T1000 (cell line): ENCODE measurements around the gene REEP5.
"Not testable (repeated sequence)": the region's sequence is repeated elsewhere in the genome, so short reads cannot be mapped to it uniquely, and the experiment has no call there.

ENCODE experiments used
- DNase-seq: peaks from one replicate; lab custom pipeline; 2025; ENCODE audit warnings: mixed read lengths; lab: John Stamatoyannopoulos, UW

The REEP5 gene

DNA sequence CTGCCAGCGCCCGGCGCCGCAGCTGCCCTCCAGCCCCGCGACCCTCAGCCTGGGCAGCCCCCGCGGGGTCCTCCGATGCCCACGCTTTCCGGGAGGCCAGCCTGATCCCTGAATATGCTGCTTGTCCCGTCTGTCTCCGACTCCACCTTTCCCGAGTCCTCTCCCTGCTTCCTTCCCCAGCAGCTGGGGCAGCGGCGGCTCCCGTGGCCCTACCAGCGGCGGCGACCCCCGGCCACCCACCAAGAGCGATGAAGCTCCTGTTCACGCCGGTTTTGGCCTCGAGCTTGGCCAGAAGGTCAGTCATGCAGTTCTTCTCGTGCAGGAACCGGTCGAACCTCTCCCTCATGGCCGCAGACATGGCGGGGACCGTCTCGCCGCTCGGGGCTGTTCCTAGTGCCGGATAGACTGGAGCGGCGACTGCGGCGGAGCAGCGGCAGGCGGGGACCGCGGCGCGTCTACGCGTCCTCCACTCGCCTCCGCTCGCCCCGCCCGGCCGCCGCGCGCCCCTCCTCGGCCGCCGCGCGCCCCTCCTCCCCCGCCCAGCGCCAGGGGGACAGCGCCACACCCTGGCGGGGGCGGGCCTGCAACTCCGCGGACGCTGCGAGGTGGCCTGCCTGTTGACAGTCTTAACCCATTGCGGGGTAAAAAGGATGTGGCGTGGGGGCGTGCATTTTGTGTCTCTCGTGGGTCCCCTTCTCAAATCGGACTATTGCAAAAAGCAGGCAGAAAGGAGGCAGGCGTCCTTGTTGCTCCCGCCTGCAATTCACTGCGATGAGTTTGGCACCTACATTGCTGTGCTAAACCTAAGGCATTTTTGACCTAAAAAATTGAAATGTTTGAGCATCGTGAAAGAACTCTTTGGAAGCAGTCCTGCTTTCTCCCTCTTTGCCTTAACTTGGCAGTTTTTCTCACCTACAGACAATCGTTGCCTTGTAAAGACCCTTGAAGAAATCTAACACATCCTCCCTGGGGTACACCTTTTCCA lies at the start of gene REEP5:
TSS of gene REEP5 (minus strand) at position 395 of the 985 bp plus-strand sequence. CDS start at position 358, 37 bp downstream.
- DNase-seq: peak; percentile 59

DNA sequence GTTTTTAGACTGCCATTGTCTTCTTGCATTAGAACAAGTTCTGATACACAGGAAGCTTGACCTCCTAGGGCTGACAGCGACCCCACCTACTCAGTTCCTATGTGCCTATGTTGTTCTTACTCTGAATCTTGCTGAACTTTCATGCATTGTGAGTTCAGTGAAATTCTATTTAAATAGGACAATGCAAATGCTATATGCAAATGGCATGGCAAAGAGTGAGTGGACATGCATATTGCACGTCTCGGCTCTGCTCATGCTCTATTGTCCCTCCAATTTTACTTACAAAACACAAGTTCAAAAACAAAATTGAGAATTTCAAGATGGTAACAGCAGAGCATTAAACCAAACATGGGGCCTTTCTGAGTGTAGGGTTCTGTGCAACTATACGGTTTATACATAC lies 49.2 kb upstream of the REEP5 start:
- DNase-seq: no peak

DNA sequence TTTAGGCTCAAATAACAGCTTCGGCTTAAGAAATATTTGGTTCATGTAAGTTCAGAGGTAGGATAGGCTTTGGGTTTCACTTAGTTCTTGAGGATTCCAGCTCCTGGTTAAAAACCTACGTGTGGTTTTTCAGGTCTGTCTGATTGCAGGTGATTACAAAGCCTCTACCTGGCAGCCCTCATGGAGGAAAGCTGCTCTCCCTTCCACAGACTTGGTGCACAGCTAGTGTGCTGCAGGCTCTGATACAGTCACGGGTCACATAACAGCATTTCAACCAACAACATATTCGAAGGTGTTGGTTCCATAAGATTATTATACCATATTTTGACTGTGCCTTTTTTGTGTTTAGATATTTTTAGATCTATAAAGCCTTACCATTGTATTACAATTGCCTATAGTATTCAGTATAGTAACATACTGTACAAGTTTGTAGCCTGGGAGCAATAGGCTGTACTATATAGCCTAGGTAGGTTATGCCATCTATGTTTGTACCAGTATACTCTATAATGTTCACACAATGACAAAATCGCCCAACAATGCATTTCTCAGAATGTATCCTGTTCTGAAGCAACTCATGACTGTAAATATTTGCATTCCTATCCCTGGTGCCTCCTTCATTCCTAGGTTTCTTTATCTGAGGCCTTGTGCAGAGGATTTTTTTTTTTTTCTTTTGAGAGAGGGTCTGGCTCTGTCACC lies 46.5 kb upstream of the REEP5 start:
- no peak for DNase-seq

DNA sequence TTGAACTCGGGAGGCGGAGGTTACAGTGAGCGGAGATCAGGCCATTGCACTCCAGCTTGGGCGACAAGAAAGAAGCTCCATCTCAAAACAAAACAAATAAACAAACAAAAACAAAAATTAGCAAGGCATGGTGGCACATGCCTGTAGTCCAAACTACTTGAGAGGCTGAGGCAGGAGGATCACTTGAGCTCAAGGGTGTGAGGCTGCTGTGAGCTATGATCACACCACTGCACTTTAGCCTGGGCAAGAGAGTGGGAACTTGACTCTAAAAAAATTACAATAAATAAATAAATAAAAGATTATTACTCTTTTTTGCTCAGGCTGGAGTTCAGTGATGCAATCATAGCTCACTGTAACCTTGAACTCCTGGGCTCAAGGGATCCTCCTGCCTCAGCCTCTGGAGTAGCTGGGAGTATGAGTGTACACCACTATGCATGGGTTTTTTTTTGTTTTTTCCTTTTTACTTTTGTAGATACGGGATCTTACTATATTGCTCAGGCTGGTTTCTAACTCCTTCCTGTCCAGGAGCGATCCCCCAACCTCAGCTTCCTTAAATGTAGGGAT lies 45.6 kb upstream of the REEP5 start:
- DNase-seq: no peak

DNA sequence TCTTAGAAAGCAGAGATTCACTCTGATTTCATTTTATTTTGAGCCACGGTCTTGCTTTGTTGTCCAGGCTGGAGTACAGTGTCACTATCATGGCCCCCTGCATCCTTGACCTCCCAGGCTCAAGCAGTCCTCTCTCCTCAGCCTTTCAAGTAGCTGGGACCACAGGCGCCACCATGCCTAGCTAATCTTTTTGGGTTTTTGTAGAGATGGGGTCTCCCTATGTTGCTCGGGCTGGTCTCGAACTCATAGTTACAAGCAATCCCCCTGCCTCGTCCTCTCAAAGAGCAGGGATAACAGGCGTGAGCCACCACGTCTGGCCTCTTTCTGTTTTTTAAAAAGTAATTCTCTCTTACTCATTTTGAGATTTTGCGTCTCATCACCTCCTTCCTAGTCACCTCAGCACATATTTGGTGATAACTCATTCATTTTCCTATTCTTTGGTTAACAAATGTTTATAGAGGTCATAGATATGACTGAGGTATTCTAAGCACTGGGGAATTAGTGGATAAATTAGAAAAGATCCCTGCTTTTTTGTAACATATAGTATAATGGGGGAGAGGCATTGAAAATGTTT lies 43.8 kb upstream of the REEP5 start:
- no peak for DNase-seq

DNA sequence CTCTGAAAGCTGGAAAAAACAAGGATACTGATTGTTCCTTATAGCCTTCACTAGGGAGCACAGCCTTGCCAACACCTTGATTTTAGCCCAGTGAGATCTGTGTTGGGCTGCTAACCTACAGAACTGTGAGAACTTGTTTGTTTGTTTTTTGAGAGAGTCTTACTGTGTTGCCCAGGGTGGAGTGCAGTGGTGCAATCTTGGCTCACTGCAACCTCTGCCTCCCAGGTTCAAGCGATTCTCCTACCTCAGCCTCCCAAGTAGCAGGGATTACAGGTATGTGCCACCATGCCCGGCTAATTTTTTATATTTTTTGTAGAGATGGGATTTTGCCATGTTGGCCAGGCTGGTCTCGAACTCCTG lies 41.3 kb upstream of the REEP5 start:
- not testable (repeated sequence) for DNase-seq

DNA sequence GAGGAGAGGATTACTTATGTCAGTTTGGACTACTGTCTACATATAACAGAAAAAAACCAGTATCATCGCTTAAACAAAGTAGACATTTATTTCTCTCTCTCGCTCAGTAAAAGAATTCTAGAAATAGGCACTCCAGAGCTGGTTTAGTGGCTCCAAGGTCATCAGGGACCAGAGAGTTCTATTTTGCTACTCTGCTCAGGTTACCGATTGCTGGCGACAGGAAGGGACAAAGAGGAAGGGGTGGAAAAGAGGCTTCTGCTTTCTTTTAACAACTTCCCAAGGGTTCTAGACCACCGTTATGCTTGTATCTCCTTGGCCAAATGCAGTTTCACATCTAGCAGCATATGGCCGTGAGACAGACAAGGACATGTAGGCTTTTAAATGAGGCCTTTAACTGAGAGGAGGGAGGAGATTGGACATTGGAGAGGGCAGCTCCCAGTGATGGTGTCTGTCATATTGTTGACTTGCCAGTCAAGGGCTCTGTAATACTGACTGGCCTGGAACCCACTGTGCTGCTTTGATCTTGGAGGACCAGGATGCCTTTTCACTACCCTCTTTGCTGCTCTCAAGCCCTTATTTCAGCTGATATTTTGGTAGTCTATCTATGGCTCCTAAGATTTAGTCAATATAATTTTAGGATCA lies 39.0 kb upstream of the REEP5 start:
- no peak for DNase-seq

DNA sequence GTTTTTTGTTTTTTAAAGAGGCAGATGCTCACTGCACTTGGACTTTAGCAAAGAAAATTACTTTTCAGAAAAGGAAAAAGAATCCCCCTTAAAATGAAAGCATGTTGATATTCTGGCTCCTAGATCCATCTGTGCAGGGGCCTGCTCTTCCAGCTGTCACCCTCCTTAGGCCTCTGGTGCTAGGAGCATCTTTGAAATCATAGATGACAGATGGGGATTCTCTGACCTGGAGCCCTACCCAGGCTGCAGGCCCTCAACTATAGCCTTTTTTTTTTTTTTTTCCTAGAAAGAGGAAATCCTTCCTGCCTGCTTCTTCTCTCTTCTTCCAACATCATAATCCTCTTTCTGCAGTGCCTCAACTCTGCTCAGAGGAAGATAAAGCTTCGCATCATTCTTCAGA lies 38.3 kb upstream of the REEP5 start:
- DNase-seq: no peak

DNA sequence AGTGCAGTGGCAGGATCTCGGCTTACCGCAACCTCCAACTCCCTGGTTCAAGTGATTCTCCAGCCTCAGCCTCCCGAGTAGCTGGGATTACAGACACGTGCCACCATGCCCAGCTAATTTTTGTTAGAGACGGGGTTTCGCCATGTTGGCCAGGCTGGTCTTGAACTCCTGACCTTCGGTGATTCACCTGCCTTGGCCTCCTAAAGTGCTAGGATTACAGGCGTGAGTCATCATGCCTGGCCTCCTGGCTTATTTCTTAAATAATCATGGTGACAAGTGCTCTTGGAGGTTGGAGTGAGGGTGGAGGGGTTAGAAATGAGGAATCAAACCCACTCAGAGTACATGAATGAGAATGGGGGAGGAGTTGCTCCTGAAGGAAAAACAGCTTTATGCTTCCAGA lies 37.8 kb upstream of the REEP5 start:
- DNase-seq: peak; percentile 54

DNA sequence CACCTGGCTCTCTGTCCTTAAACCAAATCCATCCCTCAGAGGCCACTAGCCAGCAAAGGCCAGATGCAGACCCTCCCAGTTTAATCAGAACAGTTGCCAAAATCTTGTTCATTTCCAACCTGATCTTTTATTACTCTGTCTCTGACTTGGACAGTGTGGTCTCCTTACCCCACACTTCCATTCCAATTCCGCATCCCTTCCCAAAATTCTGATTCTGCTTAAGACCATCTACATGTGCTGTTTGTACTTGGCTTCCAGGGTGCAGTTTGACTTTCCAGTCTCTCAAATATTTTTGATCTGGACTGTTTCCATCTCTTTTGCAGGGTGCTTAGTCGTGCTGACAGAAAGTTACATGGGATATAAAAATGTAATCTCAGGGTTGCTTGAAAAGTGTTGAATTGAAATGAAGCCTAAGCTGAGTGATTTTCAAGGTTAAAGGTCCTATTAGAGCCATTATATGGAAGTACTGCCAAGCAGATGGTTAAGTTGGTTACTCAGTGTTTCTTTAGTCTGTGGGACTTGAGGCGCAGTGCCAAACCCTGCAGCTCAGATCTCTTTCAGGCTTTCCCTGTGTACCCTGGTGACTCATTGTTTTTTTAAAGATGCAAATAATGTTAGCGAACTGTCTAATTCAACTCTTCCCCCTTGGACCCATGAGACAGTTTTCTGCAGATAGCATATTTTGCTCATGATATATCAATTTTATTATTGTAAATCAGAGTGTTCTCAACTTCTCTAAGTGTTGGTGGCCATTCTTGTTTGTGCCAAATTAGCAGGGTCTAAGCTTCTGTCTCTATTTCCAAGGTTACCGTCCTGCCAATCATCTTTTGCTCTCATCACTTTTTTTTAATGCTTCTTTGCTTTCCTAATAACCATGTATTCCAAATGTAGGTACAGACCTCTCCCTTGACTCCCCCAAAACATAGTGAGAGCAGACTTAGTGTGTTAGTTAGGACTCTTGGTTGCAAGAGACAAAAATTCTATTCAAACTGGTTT lies 36.4 kb upstream of the REEP5 start:
- DNase-seq: peak; percentile 78

DNA sequence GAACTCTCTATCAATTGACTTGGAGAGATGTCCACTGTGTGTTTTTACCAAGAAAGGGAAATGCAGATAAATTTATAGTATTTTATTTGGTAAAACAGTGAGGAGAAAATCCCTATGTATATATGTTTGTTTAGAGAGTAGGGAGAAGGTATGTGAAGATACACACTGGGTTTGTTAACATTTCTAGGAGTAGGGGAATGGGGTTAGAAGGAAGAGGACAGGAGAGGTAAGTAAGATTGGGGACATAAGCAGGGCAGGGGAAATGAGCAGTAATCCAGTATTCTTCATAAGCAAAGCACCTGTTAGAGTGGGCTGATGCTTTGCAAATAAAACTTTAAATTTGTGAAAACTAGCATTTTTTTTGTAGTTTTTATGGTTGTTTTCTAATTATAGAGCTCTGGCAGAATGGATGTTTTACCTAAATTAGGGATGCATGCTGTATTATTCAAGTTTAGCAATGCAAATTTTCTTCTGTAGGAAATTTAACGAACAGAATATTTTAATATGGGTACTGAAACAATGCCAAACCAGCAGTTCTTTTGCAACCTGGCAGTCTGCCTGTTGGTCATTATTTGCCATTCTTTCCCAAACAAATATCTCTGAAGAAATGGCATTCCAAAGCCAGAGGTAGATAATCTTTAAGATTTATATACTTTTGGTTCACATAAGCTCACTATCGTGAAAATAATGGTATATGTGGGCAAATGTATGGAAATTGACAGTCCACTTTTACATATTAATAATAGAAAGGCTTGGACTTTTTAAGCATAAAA lies 35.2 kb upstream of the REEP5 start:
- DNase-seq: no peak

DNA sequence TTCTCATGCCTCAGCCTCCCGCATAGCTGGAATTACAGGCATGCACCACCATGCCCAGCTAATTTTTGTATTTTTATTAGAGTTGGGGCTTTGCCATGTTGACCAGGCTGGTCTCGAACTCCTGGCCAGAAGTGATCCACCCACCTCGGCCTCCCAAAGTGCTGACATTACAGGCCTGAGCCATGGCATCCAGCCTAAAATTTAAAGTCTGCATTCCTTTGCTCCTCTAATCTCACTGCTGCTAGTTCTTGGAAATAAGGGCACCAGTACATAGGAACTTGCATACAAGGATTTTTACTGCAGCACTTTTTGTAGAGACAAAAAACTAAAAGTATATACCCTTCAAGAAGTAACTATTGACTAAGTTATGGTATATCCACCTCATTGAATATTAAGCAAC lies 34.6 kb upstream of the REEP5 start:
- no peak for DNase-seq

DNA sequence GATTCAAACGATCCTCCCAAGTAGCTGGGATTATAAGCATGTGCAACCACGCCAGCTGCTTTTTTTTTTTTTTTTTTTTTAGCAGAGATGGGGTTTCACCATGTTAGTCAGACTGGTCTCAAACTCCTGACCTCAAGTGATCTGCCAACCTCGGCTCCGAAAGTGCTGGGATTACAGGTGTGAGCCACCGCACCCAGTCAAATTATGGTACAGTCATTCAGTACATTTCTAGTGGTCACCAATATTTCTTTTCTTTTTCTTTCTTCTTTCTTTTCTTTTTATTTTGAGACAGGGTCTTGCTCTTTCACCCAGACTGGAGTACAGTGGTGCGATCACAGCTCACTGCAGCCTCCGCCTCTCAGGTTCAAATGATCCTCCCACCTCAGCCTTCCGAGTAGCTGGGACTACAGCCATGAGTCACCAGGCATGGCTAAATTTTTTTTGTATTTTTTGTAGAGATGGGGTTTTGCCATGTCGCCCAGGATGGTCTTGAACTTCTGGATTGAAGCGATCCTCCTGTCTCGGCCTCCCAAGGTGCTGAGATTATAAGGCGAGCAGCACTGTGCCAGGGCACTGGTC lies 29.2 kb upstream of the REEP5 start:
- DNase-seq: no peak

DNA sequence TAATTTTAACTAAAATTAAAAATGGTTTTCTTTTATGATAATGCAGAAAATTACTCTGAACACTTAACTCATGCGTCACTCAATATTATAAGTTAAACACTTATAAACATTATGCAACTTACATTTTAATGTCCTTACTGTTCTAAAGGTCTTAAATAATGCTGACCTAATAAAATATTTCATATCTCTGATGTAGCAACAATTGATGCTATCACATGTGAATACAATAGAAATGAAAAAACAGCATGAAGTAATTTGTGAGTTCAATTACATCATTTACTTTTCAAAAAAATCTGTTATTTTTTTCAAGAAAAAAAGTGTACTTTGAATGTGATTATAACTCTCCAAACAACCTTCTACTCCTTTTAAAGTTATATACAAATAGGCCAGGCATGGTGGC lies 26.4 kb upstream of the REEP5 start:
- DNase-seq: no peak

DNA sequence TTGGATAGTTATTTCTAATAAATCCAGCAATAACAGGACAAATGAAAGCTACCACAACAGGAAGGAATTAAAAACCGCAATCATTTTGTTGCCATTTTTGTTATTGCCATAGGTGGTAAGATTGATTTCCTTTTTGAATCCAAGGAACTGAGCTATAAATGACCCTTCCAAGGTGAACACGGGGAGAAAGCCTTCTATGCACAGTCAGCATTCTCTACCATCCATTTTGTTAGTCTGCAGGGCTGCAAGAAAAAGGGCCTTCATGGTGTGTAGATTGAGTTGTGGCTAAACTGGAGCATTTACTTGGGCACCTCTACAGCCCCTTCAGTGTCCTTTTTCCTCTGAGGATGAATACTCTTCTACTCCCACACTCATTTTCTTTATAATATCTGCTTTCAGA lies 18.6 kb upstream of the REEP5 start:
- DNase-seq: no peak

DNA sequence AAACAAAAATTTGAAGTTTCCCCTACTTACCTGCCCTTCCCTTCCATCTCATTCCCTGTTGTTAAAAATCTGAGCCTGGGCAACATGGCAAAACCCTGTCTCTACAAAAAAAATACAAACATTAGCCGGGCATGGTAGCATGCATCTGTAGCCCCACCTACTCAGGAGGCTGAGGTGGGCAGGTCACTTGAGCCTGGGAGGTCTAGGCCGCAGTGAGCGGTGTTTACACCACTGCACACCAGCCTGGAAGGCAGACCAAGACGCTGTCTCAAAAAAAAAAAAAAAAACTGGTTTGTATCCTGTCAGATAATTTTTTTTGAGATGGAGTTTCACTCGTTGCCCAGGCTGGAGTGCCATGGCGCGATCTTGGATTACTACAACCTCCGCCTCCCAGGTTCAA lies 16.3 kb upstream of the REEP5 start:
- DNase-seq: no peak

DNA sequence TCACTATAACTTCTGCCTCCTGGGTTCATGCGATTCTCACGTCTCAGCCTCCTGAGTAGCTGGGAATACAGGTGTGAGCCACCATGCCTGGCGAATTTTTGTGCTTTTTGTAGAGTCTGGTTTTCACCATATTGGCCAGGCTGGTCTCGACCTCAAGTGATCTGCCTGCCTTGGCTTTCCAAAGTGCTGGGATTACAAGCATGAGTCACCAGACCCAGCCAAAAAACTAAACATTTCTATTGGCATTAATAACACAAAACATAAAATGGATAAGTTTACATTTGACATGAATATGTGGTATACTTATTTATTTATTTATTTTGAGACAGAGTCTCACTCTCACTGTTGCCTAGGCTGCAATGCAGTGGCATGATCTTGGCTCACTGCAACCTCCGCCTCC lies 13.6 kb upstream of the REEP5 start:
- no peak for DNase-seq

DNA sequence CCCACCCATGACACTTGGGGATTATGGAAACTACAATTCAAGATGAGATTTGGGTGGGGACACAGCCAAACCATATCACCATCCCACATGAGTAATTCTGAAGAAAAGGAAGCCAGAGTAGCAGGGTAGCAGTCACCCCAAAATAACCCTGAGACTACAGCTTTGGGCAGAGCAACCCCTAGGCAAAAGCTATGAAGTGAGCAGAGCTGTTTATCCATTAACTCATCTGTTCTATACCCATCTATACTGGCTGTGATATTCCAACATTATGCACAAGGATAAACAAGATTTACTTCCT lies 12.3 kb upstream of the REEP5 start:
- DNase-seq: no peak

DNA sequence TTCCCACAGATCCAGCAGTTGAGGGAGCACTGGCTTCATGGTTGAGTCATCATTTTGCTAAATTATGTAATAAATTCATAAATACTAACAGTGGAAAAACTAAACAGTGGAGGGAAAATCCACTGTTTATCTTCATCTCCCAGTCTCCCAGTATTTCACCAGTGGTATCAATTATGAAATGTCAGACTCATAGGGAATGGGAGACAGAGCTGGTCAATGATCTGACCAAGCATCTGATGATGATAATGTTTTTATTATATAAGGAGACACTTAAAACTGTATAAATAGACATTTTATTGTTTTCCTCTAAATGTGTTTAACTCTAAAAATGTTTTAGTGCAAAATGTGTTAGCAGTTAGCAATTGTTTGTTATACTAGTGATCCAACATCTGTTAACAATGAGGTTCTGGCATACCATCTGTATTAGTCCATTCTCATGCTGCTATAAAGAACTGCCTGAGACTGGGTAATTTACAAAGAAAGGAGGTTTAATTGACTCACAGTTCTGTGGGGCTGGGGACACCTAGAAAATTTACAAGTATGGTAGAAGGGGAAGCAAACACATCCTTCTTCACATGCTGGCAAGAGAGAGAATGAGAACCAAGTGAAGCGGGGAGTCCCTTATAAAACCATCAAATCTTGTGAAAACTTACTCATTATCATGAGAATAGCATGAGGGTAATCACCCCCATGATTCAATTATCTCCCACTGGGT lies 11.8 kb upstream of the REEP5 start:
- no peak for DNase-seq
